Natural killer cell (primary cell): ENCODE results near the gene ALS2. TPM values are rescaled to one million over a fixed set of nuclear protein-coding genes. Genes with fewer than 3 reads are reported as not detected.
"Not testable (repeated sequence)": the region's sequence is repeated elsewhere in the genome, so short reads cannot be mapped to it uniquely, and the experiment has no call there.

Source experiments
- ATAC-seq, 3 donors: fragments of 150-1000 bp in 2 of 3; fragments of 200-7000 bp in 1 of 3; cut with Tn5 transposase; 1 replicate in 1 of 3; 2 replicates in 2 of 3; pipeline ENCODE4 v1.10.0; 2021; ENCODE audit warnings: mild to moderate bottlenecking in 2 of 3, moderate library complexity in 2 of 3
- DNase-seq, 2 donors: peaks; one replicate each; pipeline versions ENCODE4 v3.0.0 to v3.0.0-alpha.2; 2013 to 2021; ENCODE audit warnings: mixed read lengths in 1 of 2
- H3K27ac ChIP-seq: one replicate; pipeline ENCODE4 v1.5.1; 2013; ENCODE audit warnings: mild to moderate bottlenecking, low read length
- H3K27me3 ChIP-seq: one replicate; pipeline ENCODE4 v1.6.1; 2013; ENCODE audit warnings: low read length; ENCODE audit not compliant: control insufficient read depth, insufficient read depth
- H3K36me3 ChIP-seq: one replicate; pipeline ENCODE4 v1.6.1; 2013; ENCODE audit warnings: low read length; ENCODE audit not compliant: control insufficient read depth, insufficient read depth
- H3K4me1 ChIP-seq: one replicate; pipeline ENCODE4 v1.6.1; 2013; ENCODE audit warnings: low read length; ENCODE audit not compliant: control insufficient read depth, insufficient read depth
- H3K4me3 ChIP-seq: one replicate; pipeline ENCODE4 v1.5.1; 2013; ENCODE audit warnings: low read length
- H3K9me3 ChIP-seq: one replicate; pipeline ENCODE4 v1.6.1; 2013; ENCODE audit warnings: low read length; ENCODE audit not compliant: control insufficient read depth, insufficient read depth
- H3K27ac Mint-ChIP-seq, 2 donors: one replicate each; pipeline ENCODE4 v1.8.0; 2022; ENCODE audit warnings: mild to moderate bottlenecking in 2 of 2, mixed read lengths in 2 of 2, moderate library complexity in 1 of 2
- H3K27me3 Mint-ChIP-seq, 2 donors: one replicate each; pipeline ENCODE4 v1.8.0; 2022; ENCODE audit warnings: low read depth in 2 of 2, mixed read lengths in 2 of 2
- H3K36me3 Mint-ChIP-seq: one replicate; pipeline ENCODE4 v1.8.0; 2022; ENCODE audit warnings: mixed read lengths
- H3K4me1 Mint-ChIP-seq, 2 donors: one replicate each; pipeline ENCODE4 v1.8.0; 2022; ENCODE audit warnings: mixed read lengths in 2 of 2
- H3K4me3 Mint-ChIP-seq: one replicate; pipeline ENCODE4 v1.8.0; 2022; ENCODE audit warnings: mild to moderate bottlenecking, moderate library complexity, mixed read lengths
- H3K9me3 Mint-ChIP-seq, 2 donors: one replicate each; pipeline ENCODE4 v1.8.0; 2022; ENCODE audit warnings: mixed read lengths in 2 of 2
- CTCF ChIP-seq: fragments of 200-600 bp; IDR thresholded peaks from one replicate; pipeline ENCODE4 v1.8.0; 2022; ENCODE audit warnings: antibody characterized with exemption
- WGBS: methylation state at CpG from one replicate; pipeline ENCODE4 v1.1.7; 2013; ENCODE audit warnings: missing lambda C conversion rate; ENCODE audit not compliant: insufficient coverage; 5-methylcytosine and 5-hydroxymethylcytosine counted together
- intact Hi-C: fragments of 100-400 bp; cut with micrococcal nuclease; formaldehyde crosslinking; loops from one replicate; pipeline ENCODE4 v1.14.2; 2022
- total RNA-seq, 4 donors: library from RNA; stranded (reverse); fragments of 120-200 nt in 1 of 4; gene quantifications; one replicate each; pipeline versions ENCODE4 v1.2.3 to v1.2.4, GENCODE V29; 2013 to 2022

ALS2 gene
- total RNA-seq, 3 donors from 2014 or later (not counting 1 experiment from before 2014, with no cell fraction given): 15.0 to 28.6 (median 19.1) TPM

- Mint-ChIP-seq H3K9me3 (no peaks in the 10 kb centered on the region), H3K27ac (no peak overlapping the region), H3K27me3 (peaks cover 7 to 38% of the 10 kb centered on the region in 2 donors), H3K4me3 (no peak overlapping the region), H3K36me3 (no peaks in the 10 kb centered on the region), H3K4me1 (no peaks in the 10 kb centered on the region)
- Histone ChIP-seq H3K27ac (no peak overlapping the region), H3K4me1 (no peaks in the 10 kb centered on the region), H3K9me3 (no peaks in the 10 kb centered on the region), H3K27me3 (peaks cover 5% of the 10 kb centered on the region), H3K36me3 (no peaks in the 10 kb centered on the region), H3K4me3 (no peak overlapping the region)
- no peak for TF ChIP-seq CTCF
- DNase-seq (no peak), ATAC-seq (no peak)
- intact Hi-C loops: no loop called here
- 88% methylated on average over 3 of the region's 5 CpGs for WGBS
Measured at GRCh38 chr2:201816657-201817575, 36.2 kb upstream of the ALS2 start.

- TF ChIP-seq CTCF: no peak
- H3K36me3 ChIP-seq: no peaks in the 10 kb centered on the region
- H3K27me3 ChIP-seq: peaks cover 5% of the 10 kb centered on the region
- Mint-ChIP-seq H3K4me3 (no peak overlapping the region), H3K27me3 (peaks cover 7 to 36% of the 10 kb centered on the region in 2 donors), H3K27ac (no peak overlapping the region), H3K36me3 (no peaks in the 10 kb centered on the region), H3K9me3 (no peaks in the 10 kb centered on the region), H3K4me1 (no peaks in the 10 kb centered on the region)
- no peak overlapping the region for H3K4me3 ChIP-seq
- no peak for DNase-seq
- intact Hi-C loops: no loop called here
- H3K4me1 ChIP-seq: no peaks in the 10 kb centered on the region
- no peak overlapping the region for H3K27ac ChIP-seq
- WGBS: 92% methylated on average over 6 of the region's 9 CpGs
- H3K9me3 ChIP-seq: no peaks in the 10 kb centered on the region
- ATAC-seq: no peak
Measured at GRCh38 chr2:201813996-201814760, 33.4 kb upstream of the ALS2 start.

- H3K36me3 Mint-ChIP-seq, H3K4me1 Mint-ChIP-seq, H3K27ac Mint-ChIP-seq, H3K36me3 ChIP-seq, H3K9me3 ChIP-seq, H3K4me1 ChIP-seq, H3K27ac ChIP-seq, DNase-seq, H3K4me3 Mint-ChIP-seq, ATAC-seq, intact Hi-C loops, H3K27me3 ChIP-seq, H3K4me3 ChIP-seq, H3K9me3 Mint-ChIP-seq: not testable (repeated sequence)
- peaks cover 12 to 43% of the 10 kb centered on the region in 2 donors for H3K27me3 Mint-ChIP-seq
- WGBS: 95% methylated on average over 7 of the region's 7 CpGs
Measured at GRCh38 chr2:201810604-201811003, 29.9 kb upstream of the ALS2 start.

- Mint-ChIP-seq H3K4me3 (no peak overlapping the region), H3K27ac (no peak overlapping the region), H3K36me3 (no peaks in the 10 kb centered on the region), H3K9me3 (no peaks in the 10 kb centered on the region), H3K4me1 (no peaks in the 10 kb centered on the region), H3K27me3 (peaks cover 12 to 43% of the 10 kb centered on the region in 2 donors)
- Histone ChIP-seq H3K9me3 (no peaks in the 10 kb centered on the region), H3K4me1 (no peaks in the 10 kb centered on the region), H3K27me3 (peaks cover 5% of the 10 kb centered on the region), H3K4me3 (no peak overlapping the region), H3K27ac (no peak overlapping the region), H3K36me3 (no peaks in the 10 kb centered on the region)
- WGBS: 94% methylated on average over 4 of the region's 4 CpGs
- DNase-seq: no peak
- intact Hi-C loops: no loop called here
- no peak for ATAC-seq
- TF ChIP-seq CTCF: no peak
Measured at GRCh38 chr2:201809633-201810032, 28.9 kb upstream of the ALS2 start.
